NCI-H1436 (cell line): ENCODE results near the gene RASAL3.
"Not testable (repeated sequence)": the region's sequence is repeated elsewhere in the genome, so short reads cannot be mapped to it uniquely, and the experiment has no call there.

Experiments
- DNase-seq: peaks from one replicate; lab custom pipeline; 2025; lab: John Stamatoyannopoulos, UW

RASAL3 gene

DNA sequence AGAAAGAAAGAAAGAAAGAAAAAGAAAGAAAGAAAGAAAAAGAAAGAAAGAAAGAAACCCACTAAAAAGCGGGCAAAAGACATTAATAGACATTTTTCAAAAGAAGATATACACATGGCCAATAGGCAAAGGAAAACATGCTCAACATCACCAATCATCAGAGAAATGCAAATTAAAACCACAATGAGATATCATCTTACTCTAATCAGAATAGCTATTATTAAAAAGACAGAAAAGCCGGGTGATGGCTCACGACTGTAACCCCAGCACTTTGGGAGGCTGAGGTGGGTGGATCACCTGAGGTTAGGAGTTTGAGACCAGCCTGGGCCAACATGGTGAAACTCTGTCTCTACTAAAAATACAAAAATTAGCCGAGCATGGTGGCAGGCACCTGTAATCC, 9.5 kb upstream of the RASAL3 start:
- DNase-seq: not testable (repeated sequence)

DNA sequence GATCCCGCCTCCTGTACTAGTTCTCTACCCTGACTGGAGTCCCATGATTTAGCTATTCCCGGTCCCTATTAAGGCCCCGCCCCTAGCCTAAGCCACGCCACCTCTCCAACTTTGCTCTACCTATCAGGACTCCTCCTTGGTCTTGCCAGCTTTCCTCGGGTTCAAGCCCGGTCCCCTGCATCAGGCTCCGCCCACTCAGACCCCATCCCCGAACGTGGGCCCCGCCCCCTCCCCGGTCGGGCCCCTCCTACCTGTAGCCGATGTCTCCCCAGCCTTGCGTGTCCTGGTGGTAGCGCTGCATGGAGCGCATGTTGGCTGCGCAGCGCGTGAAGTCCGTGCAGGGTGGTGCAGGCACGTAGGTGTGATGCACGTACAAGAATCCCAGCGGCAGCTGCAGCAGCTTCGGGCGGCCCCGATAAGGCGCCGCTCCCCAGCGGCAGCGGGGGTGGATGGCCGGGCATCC, 7.3 kb upstream of the RASAL3 start:
- DNase-seq: no peak

- DNase-seq: no peak
Observed at GRCh38 chr19:15469513-15470297, 5.4 kb upstream of the RASAL3 start.

- DNase-seq: no peak
Observed at GRCh38 chr19:15468675-15469512, 4.5 kb upstream of the RASAL3 start.

- no peak for DNase-seq
Observed at GRCh38 chr19:15467734-15468214, 3.4 kb upstream of the RASAL3 start.

GRCh38 chr19:15466851-15467733, 2.7 kb upstream of the RASAL3 start:
- DNase-seq: no peak

- no peak for DNase-seq
Observed at GRCh38 chr19:15463861-15464371, 428 bp downstream of the RASAL3 start.

- no peak for DNase-seq
Observed at GRCh38 chr19:15461694-15462093, 2.6 kb downstream of the RASAL3 start.

- no peak for DNase-seq
Observed at GRCh38 chr19:15457701-15458484, 6.5 kb downstream of the RASAL3 start.

- no peak for DNase-seq
Observed at GRCh38 chr19:15456871-15457700, 7.3 kb downstream of the RASAL3 start.

- DNase-seq: no peak
Observed at GRCh38 chr19:15456441-15456840, 7.9 kb downstream of the RASAL3 start.

GRCh38 chr19:15455996-15456395, 8.3 kb downstream of the RASAL3 start:
- no peak for DNase-seq

- no peak for DNase-seq
Observed at GRCh38 chr19:15453906-15454860, 10.2 kb downstream of the RASAL3 start.

GRCh38 chr19:15453091-15453578, 11.2 kb downstream of the RASAL3 start:
- DNase-seq: no peak

DNA sequence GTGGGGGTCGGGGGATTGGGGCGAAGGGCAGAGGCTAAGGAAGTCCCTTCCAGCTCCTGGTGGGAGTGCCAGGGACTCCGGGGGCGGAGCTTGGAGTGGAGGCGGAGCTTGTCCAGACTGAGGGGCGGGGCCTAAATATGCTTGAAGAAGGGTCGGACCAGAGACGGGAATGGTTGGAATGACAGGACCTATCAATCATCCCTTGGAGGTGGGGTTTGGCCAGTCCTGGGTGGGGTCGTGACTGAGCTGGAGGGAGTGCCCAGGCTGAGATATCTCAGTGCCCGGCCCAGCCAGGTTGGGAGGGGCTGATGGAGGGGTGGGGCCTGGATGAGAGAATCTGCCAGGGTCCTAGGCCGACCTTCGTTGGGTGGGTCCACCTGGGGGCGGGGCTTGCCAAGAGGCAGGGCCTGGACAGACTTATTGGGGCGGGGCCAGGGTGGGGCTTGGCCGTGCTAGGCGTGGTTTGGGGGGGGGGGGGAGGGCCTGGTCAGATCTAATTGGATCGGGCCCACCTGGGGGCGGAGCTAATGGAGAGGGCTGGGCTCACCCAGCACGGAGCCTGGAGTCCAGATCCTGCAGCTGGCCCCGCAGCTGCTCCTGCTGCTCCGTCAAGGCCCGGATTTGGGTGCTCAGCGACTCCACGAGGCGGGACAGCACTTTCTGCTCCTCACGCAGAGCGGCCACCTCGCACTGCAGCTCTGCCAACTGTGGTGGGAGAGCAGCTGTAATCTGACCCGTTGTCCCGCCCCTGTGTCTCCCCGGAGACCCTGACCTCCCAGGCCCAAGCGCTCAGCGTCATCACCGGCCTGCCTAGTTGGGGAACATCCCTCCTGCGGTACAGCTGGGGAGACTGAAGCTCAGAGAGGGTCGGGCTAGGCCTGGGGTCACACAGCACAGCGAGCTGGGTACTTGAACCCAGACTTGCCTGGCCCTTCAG, 12.0 kb downstream of the RASAL3 start:
- peak; percentile 80 for DNase-seq

- DNase-seq: no peak
Observed at GRCh38 chr19:15450528-15450890, 13.8 kb downstream of the RASAL3 start.
